Karpas-422 (cell line): Measurements from ENCODE around the gene SCAF1. TPM values are rescaled to one million over a fixed set of nuclear protein-coding genes. Genes with fewer than 3 reads are reported as not detected.
A peak's percentile ranks its signal among the peaks of the same experiment; 100 is the strongest.

Source experiments
- DNase-seq: peaks from one replicate; pipeline ENCODE4 v3.0.0-alpha.2; 2015
- H2AFZ ChIP-seq: fragments of 200-600 bp; sonication (generic); 2 replicates; pipeline ENCODE4 v1.6.1; 2014; ENCODE audit warnings: antibody characterized with exemption, low read length, mixed read lengths
- H3K27ac ChIP-seq: fragments of 200-600 bp; sonication (generic); 2 replicates; pipeline ENCODE4 v1.5.1; 2014; ENCODE audit warnings: mild to moderate bottlenecking, low read length, moderate library complexity
- H3K27me3 ChIP-seq: fragments of 200-600 bp; sonication (generic); 2 replicates; pipeline ENCODE4 v1.6.1; 2014; ENCODE audit warnings: low read length, mixed read lengths
- H3K36me3 ChIP-seq: fragments of 200-600 bp; sonication (generic); 2 replicates; pipeline ENCODE4 v1.6.1; 2014; ENCODE audit warnings: low read length, mixed read lengths; ENCODE audit not compliant: insufficient read depth
- H3K4me1 ChIP-seq: fragments of 200-600 bp; sonication (generic); 2 replicates; pipeline ENCODE4 v1.6.1; 2014; ENCODE audit warnings: mild to moderate bottlenecking, low read length, mixed read lengths
- H3K4me2 ChIP-seq: fragments of 200-600 bp; sonication (generic); 2 replicates; pipeline ENCODE4 v1.6.1; 2014; ENCODE audit warnings: low read length, low read depth, mild to moderate bottlenecking; ENCODE audit not compliant: poor library complexity, severe bottlenecking
- H3K4me3 ChIP-seq: fragments of 200-600 bp; sonication (generic); 2 replicates; pipeline ENCODE4 v1.5.1; 2014; ENCODE audit warnings: mild to moderate bottlenecking, antibody characterized with exemption, low read length, mixed read lengths
- H3K79me2 ChIP-seq: fragments of 200-600 bp; sonication (generic); 2 replicates; pipeline ENCODE4 v1.6.1; 2014; ENCODE audit warnings: mild to moderate bottlenecking, low read length, mixed read lengths
- H3K9ac ChIP-seq: fragments of 200-600 bp; sonication (generic); 2 replicates; pipeline ENCODE4 v1.6.0; 2014; ENCODE audit warnings: low read length
- H3K9me2 ChIP-seq: fragments of 200-600 bp; sonication (generic), shearing (Covaris generic); replicated peaks from 2 replicates; pipeline ENCODE4 v1.6.0; 2014; ENCODE audit warnings: mild to moderate bottlenecking, low read length, moderate library complexity; ENCODE audit not compliant: insufficient read depth
- H3K9me3 ChIP-seq: fragments of 300-700, 200-600 bp; sonication (generic); 2 replicates; pipeline ENCODE4 v1.6.1; 2014; ENCODE audit warnings: low read length, mixed read lengths
- H4K20me1 ChIP-seq: fragments of 200-600 bp; sonication (generic); 2 replicates; pipeline ENCODE4 v1.6.1; 2014; ENCODE audit warnings: mild to moderate bottlenecking, antibody characterized with exemption, low read length, low read depth; ENCODE audit not compliant: insufficient read depth
- total RNA-seq: library from RNA; depleted of rRNA; stranded (reverse); fragments of >200 nt; shearing (Covaris generic); gene quantifications from 2 replicates; pipeline ENCODE4 v1.2.3, GENCODE V29; 2014; ENCODE audit warnings: low replicate concordance; rRNA removed

Gene SCAF1, protein sequence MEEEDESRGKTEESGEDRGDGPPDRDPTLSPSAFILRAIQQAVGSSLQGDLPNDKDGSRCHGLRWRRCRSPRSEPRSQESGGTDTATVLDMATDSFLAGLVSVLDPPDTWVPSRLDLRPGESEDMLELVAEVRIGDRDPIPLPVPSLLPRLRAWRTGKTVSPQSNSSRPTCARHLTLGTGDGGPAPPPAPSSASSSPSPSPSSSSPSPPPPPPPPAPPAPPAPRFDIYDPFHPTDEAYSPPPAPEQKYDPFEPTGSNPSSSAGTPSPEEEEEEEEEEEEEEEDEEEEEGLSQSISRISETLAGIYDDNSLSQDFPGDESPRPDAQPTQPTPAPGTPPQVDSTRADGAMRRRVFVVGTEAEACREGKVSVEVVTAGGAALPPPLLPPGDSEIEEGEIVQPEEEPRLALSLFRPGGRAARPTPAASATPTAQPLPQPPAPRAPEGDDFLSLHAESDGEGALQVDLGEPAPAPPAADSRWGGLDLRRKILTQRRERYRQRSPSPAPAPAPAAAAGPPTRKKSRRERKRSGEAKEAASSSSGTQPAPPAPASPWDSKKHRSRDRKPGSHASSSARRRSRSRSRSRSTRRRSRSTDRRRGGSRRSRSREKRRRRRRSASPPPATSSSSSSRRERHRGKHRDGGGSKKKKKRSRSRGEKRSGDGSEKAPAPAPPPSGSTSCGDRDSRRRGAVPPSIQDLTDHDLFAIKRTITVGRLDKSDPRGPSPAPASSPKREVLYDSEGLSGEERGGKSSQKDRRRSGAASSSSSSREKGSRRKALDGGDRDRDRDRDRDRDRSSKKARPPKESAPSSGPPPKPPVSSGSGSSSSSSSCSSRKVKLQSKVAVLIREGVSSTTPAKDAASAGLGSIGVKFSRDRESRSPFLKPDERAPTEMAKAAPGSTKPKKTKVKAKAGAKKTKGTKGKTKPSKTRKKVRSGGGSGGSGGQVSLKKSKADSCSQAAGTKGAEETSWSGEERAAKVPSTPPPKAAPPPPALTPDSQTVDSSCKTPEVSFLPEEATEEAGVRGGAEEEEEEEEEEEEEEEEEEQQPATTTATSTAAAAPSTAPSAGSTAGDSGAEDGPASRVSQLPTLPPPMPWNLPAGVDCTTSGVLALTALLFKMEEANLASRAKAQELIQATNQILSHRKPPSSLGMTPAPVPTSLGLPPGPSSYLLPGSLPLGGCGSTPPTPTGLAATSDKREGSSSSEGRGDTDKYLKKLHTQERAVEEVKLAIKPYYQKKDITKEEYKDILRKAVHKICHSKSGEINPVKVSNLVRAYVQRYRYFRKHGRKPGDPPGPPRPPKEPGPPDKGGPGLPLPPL
- total RNA-seq, result 8.3 and 19.6 TPM in 2 replicates

GRCh38 chr19:49641688-49642491 lies at the start of gene SCAF1:
Gene SCAF1 (plus strand): TSS chr19:49642209. CDS start chr19:49645027, 2,818 bp downstream.
- Histone ChIP-seq H3K27me3 (no peaks in the 10 kb centered on the region), H3K4me3 (peak within 1 kb of the TSS; percentile 86), H3K27ac (peak within 1 kb of the TSS; percentile 83), H3K79me2 (peaks cover 39% of the 10 kb centered on the region), H3K9ac (peak within 1 kb of the TSS; percentile 88), H4K20me1 (peaks cover 29% of the 10 kb centered on the region), H3K9me3 (no peaks in the 10 kb centered on the region), H3K4me1 (peaks cover 34% of the 10 kb centered on the region), H3K9me2 (no peaks in the 10 kb centered on the region), H2AFZ (no peak within 1 kb of the TSS), H3K36me3 (no peaks in the 10 kb centered on the region; the same call in 1 of the 2 replicates), H3K4me2 (peak within 1 kb of the TSS; percentile 97)
- DNase-seq, result peak; percentile 100

GRCh38 chr19:49592486-49593232 lies 49.4 kb upstream of the SCAF1 start:
- peaks cover 16% of the 10 kb centered on the region; the same call in 1 of the 2 replicates for H3K36me3 ChIP-seq
- H3K9me3 ChIP-seq, result no peaks in the 10 kb centered on the region
- H3K4me1 ChIP-seq, result peaks cover 23% of the 10 kb centered on the region
- H3K27me3 ChIP-seq, result no peaks in the 10 kb centered on the region
- no peaks in the 10 kb centered on the region for H3K9me2 ChIP-seq
- H4K20me1 ChIP-seq, result peaks cover 29% of the 10 kb centered on the region
- H3K9ac ChIP-seq, result peak overlapping the region; percentile 94
- no peak overlapping the region for H2AFZ ChIP-seq
- H3K79me2 ChIP-seq, result peaks cover 47% of the 10 kb centered on the region
- H3K27ac ChIP-seq, result peak overlapping the region; percentile 92
- peak overlapping the region; percentile 95 for H3K4me3 ChIP-seq
- H3K4me2 ChIP-seq, result peak overlapping the region; percentile 86
- peak; percentile 86 for DNase-seq

- H3K9me2 ChIP-seq, result no peaks in the 10 kb centered on the region
- DNase-seq, result peak; percentile 99
- H3K4me2 ChIP-seq, result peak overlapping the region; percentile 86
- H2AFZ ChIP-seq, result no peak overlapping the region
- H3K9ac ChIP-seq, result peak overlapping the region; percentile 94
- peak overlapping the region; percentile 95 for H3K4me3 ChIP-seq
- H3K79me2 ChIP-seq, result peaks cover 47% of the 10 kb centered on the region
- peak overlapping the region; percentile 92 for H3K27ac ChIP-seq
- peaks cover 23% of the 10 kb centered on the region for H3K4me1 ChIP-seq
- H4K20me1 ChIP-seq, result peaks cover 29% of the 10 kb centered on the region
- no peaks in the 10 kb centered on the region for H3K9me3 ChIP-seq
- peaks cover 16% of the 10 kb centered on the region; the same call in 1 of the 2 replicates for H3K36me3 ChIP-seq
- no peaks in the 10 kb centered on the region for H3K27me3 ChIP-seq
Observed at GRCh38 chr19:49593233-49594113, 48.5 kb upstream of the SCAF1 start.

DNA sequence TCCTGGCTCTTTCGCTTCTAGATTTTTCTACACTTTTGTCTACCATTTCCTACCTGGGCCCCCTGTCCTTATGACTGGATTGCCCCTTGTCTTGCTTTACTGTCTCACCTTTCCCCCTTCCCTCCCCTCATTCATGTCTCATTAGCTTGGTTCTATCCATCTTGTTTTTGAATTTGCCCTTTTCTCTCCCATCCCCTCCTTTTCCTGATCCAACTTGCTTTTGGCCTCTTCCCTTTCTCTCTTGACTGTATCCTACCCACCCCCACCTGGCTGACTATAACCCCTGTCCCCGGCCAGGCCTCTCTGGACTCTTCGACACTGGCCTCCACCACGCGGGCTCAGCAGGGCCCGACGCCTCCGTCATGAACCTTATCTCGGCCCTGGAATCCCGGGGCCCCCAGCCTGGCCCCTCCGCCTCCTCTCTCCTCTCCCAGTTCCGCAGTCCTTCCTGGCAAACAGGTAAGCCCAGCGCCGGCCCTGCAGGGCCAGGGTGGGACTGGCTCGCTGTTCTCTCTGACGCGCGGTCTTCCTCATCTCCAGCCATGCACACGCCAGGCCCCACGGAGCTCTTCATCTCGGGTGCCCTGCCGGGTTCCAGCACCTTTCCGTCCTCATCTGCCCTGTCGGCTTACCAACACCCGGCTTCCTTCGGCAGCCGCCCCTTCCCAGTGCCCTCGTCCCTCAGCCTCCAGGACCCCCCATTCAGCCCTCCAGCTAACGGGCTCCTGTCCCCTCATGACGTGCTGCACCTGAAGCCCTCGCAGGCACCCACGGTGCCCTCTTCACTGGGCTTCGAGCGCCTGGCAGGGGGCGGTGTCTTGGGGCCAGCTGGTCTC lies 47.6 kb upstream of the SCAF1 start:
- no peak overlapping the region; the same call in 1 of the 2 replicates for H3K27ac ChIP-seq
- H4K20me1 ChIP-seq, result peaks cover 35% of the 10 kb centered on the region
- H3K27me3 ChIP-seq, result no peaks in the 10 kb centered on the region
- no peak overlapping the region for H2AFZ ChIP-seq
- no peaks in the 10 kb centered on the region for H3K9me2 ChIP-seq
- H3K9ac ChIP-seq, result peak overlapping the region; percentile 43; the same call in 1 of the 2 replicates
- peak overlapping the region; percentile 95; the same call in 1 of the 2 replicates for H3K4me3 ChIP-seq
- H3K4me2 ChIP-seq, result peak overlapping the region; percentile 86
- peaks cover 55% of the 10 kb centered on the region for H3K79me2 ChIP-seq
- H3K4me1 ChIP-seq, result peaks cover 23% of the 10 kb centered on the region
- no peak for DNase-seq
- peaks cover 25% of the 10 kb centered on the region; the same call in 1 of the 2 replicates for H3K36me3 ChIP-seq
- no peaks in the 10 kb centered on the region for H3K9me3 ChIP-seq

- no peaks in the 10 kb centered on the region for H3K27me3 ChIP-seq
- no peak overlapping the region for H3K4me3 ChIP-seq
- H3K4me1 ChIP-seq, result peaks cover 23% of the 10 kb centered on the region
- peaks cover 43% of the 10 kb centered on the region for H4K20me1 ChIP-seq
- H3K79me2 ChIP-seq, result peaks cover 62% of the 10 kb centered on the region
- H3K4me2 ChIP-seq, result no peak overlapping the region
- no peaks in the 10 kb centered on the region for H3K9me2 ChIP-seq
- H3K9me3 ChIP-seq, result no peaks in the 10 kb centered on the region
- no peak overlapping the region for H3K27ac ChIP-seq
- no peak for DNase-seq
- no peak overlapping the region for H3K9ac ChIP-seq
- peaks cover 33% of the 10 kb centered on the region; the same call in 1 of the 2 replicates for H3K36me3 ChIP-seq
- no peak overlapping the region for H2AFZ ChIP-seq
Observed at GRCh38 chr19:49594993-49595818, 46.8 kb upstream of the SCAF1 start.
